ENCODE measurements around the gene HOXD1.

HOXD1 gene

DNA sequence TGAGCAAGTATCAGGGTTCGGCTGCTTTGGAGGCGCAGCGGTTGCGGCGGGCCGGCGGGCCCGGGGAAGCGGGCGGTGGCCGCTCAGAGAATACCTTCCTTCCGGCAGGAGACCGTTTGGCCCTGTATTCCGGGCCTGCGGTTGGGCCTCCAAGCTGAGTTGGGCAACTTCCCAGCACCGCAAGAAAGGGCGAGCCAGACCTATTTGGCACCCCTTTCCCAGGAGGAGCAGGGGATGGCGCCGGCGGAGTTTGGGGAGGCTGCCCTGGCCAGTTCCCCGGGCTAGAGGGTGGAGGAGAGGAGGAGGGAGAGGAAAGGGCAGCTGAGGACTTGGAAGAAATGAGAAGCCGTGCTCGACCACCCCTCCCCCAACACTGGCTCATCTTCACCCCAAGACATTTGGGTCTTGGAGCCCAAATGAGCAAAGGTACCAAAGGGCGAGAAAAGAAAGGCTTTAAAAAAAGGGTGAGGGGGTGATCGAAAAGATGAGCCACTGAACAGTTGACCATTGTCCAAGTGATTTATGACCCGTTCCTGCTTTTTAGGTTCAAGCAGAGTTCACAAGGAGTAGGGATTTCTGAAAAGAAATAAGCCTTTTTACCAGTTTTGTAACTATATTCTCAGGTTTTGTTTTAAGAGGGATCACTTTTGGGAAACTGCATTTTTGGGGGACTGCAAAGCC, 23.0 kb upstream of the HOXD1 start:
- DNase-seq (ENCODE audit: low read depth in 2 of 2), result no peak

DNA sequence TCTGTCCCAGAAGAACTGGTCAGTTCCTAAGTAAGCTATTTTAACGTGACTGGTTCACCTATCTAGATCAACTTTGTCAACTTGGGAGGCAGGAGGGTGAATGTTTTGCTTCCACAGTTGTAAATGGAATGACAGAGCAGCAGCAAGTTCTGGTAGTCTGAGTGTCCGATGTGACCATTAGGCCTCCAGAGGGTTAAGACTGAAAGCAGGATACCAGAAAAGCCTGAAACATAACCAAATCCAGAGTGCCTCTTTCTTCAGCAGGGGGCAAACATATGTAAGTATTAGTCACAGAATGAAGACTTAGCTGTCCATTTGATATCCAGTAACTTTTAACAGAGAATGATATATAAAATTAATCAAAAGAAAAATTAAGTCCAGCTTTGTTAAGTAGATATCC, 22.2 kb upstream of the HOXD1 start:
- DNase-seq (ENCODE audit: low read depth in 2 of 2), result no peak

DNA sequence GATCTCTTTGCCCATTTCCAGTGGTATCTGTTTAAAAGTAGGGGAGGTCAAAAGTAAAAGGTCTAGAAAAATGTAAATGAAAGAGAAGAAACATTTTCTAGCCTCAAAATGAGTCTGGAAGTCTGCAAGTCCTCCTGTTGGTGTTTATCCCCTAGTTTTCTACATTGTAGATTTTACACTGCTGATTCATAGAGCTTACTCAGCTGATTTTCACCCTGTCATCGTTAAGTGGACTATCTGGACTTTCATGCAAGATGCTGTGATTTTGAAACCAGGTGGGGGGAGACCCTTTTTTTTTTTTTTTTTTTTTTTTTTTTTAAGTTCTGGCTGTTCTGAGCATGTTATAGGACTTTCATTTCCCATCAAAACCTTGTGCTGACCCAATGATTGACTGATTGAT, 21.1 kb upstream of the HOXD1 start:
- DNase-seq (ENCODE audit: low read depth in 2 of 2), result no peak

DNA sequence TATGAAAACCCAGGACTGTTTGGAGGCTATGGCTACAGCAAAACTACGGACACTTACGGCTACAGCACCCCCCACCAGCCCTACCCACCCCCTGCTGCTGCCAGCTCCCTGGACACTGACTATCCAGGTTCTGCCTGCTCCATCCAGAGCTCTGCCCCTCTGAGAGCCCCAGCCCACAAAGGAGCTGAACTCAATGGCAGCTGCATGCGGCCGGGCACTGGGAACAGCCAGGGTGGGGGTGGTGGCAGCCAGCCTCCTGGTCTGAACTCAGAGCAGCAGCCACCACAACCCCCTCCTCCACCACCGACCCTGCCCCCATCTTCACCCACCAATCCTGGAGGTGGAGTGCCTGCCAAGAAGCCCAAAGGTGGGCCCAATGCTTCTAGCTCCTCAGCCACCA, 19.3 kb upstream of the HOXD1 start:
- DNase-seq (ENCODE audit: low read depth in 2 of 2), result no peak

DNA sequence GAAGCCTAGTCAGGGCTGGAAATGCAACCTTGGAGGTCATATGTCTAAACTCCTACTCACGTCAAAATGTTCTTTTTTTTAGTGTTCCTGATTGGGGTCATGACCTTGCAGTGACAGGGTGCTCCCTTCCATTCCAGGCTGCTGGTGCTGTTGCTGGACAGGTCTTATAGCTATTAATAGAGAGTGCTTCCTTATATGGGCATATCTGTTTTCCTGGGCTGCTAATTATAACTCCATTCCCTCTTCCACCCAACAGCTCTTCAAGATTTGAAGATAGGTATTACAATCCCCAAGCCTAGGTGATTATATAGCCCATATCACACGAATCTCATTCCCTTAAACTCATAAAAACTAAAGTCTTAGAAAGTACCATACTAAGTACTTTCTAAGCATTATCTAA, 18.8 kb upstream of the HOXD1 start:
- DNase-seq (ENCODE audit: low read depth in 2 of 2), result no peak

DNA sequence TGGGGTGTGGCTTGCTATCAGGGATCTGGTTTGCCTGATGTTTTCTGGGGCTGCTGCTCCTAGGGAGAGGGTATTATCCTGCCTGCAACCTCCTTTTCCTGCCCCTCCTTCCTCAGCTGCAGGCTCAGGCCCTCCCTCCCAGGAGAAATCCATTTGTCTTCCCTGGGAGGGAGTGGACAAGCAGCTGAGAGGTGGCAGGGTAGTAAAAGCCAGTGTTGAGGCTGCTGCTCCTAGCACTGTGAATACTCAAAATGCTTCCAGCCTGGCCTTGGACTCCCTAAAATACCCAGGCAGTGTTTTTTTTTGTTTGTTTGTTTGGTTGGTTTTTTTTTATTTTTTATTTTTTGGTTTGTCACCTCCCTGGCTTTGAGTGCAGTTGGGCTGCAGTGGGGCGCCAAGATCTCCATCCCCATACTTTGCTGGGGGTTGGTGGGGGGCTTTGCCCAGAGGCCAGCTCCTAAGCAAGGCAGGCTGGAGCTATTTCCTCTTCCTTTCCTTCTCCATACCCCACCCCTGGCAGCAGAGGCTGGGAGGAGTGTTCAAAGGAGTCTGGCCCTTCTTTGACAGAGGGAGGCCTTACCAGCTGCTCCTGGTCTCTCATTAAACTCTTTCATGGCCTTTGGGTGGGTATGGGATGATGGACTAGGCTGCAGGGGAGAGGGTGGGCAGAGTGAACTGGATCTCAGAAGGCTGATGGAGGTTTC, 17.7 kb upstream of the HOXD1 start:
- no peak for DNase-seq (ENCODE audit: low read depth in 2 of 2)

DNA sequence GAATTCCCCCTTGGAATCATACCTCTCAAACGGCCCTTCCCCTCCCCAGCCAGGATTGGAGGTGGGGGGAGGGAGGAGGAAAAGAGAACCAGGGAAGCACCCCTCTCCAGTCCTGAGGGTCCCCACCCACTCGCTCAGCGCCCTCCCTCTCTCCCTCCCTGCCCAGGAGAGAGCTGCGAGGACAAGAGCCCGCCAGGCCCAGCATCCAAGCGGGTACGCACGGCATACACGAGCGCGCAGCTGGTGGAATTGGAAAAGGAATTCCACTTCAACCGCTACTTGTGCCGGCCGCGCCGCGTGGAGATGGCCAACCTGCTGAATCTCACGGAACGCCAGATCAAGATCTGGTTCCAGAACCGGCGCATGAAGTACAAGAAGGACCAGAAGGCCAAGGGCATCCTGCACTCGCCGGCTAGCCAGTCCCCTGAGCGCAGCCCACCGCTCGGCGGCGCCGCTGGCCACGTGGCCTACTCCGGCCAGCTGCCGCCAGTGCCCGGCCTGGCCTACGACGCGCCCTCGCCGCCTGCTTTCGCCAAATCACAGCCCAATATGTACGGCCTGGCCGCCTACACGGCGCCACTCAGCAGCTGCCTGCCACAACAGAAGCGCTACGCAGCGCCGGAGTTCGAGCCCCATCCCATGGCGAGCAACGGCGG, 17.0 kb upstream of the HOXD1 start:
- DNase-seq (ENCODE audit: low read depth in 2 of 2), result no peak

DNA sequence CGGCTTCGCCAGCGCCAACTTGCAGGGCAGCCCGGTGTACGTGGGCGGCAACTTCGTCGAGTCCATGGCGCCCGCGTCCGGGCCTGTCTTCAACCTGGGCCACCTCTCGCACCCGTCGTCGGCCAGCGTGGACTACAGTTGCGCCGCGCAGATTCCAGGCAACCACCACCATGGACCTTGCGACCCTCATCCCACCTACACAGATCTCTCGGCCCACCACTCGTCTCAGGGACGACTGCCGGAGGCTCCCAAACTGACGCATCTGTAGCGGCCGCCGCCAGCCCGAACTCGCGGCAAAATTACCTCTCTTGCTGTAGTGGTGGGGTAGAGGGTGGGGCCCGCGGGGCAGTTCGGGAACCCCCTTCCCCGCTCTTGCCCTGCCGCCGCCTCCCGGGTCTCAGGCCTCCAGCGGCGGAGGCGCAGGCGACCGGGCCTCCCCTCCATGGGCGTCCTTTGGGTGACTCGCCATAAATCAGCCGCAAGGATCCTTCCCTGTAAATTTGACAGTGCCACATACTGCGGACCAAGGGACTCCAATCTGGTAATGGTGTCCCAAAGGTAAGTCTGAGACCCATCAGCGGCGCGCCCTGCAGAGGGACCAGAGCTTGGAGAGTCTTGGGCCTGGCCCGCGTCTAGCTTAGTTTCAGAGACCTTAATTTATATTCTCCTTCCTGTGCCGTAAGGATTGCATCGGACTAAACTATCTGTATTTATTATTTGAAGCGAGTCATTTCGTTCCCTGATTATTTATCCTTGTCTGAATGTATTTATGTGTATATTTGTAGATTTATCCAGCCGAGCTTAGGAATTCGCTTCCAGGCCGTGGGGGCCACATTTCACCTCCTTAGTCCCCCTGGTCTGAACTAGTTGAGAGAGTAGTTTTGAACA, 16.2 kb upstream of the HOXD1 start:
- no peak for DNase-seq (ENCODE audit: low read depth in 2 of 2)

DNA sequence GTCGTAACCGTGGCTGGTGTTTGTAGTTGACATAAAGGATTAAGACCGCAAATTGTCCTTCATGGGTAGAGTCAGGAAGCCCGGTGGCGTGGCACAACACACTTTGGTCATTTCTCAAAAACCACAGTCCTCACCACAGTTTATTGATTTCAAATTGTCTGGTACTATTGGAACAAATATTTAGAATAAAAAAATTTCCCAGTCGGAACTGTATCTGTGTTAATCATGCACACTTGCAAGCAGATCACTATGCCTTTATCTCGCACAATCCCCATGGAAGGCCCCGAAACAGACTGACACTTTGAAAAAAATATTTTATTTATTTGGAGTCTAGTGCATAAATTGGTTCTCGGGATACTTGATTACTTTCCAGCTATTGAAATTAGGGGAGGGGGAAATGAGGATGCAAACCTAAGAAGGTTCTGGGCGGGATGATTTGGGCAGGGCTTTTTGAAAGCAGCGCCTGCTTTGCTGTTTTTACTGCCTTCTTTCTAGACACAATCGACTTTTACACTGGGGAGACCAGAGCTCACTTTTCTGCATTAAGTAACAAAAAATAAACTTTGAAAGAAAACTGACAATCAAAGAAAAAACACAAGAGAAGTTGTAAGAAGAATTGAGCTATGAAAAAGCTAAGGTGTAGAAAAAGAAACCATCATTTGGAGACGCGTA, 15.4 kb upstream of the HOXD1 start:
- no peak for DNase-seq (ENCODE audit: low read depth in 2 of 2)

DNA sequence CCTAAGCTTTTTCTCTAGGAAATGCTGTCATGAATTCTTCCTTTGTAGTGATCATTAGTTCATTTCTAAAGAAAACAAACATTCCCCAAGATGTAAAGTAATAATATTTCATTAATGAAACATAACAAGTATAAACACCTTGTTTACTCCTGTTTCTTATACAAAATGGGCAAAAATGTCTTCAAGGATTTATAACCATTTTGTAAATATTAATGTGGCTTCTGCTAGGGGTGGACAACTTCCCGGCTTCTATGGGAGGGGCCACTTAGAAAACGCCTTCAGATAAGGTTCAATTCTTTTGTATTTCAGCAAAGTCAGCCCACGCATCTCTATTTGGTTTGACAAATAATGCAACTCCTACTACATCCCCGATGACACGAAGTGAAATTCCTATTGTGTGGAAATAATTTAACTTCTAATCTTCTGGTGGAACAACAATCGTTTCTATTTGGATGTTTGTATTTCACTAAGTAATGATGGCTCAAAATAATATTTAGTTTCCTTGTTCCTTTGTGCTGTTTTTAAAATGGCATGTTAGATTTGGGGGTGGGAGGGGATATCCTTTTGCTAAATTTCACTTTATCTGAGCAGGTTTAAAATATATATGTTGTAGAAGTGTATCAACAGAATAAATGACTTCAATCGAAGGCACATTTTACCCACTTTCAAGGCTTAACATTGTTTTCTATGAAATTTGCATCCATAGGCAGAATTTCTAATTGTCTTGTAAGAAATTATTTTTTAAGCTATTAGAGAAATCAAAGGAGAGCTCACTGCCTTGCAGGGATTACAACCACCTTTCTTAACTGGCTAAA, 14.7 kb upstream of the HOXD1 start:
- no peak for DNase-seq (ENCODE audit: low read depth in 2 of 2)

DNA sequence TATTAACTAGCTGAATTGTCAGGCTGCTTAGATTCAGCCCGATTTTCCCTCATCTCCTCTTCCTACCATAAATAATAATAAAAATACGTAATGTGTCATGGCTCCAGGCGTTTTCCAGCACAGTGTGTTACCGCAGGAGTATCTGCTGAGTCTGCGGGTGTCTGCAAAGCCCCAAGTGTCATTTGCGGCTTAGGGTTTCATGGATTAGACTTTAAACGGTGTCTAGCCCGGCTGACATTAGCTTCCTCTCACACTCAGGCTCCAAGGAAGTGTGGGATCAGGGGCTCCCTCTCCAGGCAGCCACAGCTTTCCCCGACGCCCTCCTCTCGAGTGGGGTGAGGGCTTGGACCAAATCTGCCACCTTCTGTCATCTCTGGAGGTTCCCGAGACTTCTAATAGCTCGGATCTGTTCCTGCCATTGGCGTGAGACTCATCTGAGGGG, 14.1 kb upstream of the HOXD1 start:
- no peak for DNase-seq (ENCODE audit: low read depth in 2 of 2)

DNA sequence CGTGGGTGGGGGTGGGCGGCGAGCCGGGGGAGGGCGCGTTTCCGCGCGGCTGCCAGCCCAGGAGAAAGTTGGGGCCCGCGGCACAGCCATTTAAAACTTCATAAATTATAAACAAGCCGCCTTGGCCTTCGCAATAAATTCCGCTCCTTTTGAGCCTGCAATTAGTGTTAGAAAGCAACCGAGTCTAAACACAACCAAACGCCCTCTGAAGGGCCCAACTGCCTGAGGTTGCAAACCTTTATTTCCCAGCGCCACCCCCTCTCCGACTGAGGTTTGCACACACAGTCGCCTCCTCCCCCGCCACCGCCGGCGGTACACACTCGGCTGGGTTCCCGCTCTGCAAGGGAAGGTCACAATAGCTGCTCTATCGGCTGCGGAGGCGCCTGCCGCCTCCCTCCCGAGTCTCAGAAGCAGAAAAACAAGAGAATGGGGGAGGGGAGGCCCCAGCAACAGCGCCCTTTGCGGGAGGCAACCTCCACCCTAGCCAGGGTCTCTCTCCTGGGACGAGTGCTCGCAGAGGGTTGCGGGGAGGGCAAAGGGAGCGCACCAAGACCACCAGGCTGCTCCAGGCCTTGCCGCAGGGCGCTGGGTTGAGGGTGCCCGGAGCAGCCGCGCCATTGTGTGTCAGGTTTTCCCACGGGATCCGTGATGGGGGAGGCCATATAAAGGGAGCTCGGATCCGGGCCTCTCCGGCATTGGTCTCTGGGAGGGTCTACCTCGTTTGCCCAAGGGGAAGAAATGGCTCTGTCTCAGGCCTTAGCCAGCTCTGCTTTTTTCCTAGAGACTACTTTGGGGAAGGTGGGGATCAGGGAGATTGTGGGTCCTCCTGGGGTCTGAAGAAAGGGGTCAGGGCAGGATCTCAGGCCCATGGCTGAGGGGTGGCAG, 13.4 kb upstream of the HOXD1 start:
- DNase-seq (ENCODE audit: low read depth in 2 of 2), result no peak

DNA sequence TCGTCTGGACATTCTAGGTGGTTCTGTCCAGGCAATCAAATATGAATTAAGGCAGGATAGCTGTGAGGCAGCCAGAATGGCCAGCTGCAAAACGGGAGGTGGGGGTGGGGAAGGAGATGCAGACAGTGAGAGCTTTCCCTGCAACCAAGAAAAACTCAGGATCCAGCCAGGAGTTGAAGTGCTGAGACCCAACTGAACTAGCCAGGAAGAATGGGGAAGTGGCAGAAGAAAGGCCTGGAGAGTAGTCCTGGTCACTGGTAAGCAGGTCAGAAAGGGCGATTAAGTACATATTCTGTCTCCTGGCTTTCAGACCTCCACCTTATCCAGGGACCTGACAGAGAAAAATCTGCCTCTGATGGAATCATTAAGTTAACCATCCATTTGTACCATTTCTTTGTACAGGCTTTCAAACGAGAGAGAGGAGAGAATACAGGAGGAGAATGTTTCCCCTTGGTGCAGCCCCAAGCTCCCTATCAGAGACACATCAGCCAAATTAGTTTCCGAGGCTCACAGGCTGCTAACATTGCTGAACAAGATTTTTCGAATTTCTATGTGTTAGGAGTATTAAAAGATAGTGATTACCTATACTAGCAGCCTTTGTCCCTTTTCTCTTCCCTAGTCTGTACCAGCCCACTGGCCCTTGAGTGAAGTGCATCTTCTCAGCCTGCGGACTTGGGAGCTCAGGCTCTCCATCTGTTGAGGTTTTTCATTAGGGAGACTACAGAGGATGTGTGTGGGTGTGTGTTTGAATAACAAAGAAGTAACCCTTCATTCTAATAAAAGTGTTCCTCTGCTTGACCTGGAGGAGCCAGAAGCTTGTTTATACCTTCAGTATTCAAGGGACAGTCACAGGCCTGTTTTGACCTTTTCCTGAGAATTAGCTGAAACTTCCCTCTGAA, 12.5 kb upstream of the HOXD1 start:
- DNase-seq (ENCODE audit: low read depth in 2 of 2), result no peak

DNA sequence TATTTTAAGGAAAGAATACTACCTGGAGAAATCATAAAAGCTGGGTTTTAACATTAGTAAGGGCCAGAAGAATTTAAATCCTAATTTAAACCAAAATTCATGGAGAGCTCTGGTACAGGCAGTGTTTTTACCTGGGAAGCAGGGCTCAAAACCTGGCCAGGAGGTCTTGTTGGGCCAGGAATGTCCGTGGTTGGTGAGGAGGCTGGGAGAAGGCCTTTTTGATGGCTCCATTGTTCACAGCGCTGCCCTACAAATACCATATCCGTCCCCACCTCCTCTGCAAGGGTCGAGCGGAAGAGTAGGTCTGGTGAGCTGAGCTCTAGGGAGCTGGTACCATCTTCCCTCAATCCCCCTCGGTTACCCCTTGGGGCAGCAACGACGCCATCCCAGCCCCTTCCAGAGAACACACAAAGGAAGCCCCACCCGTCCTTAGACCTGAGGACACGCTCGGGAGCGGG, 10.9 kb upstream of the HOXD1 start:
- no peak for DNase-seq (ENCODE audit: low read depth in 2 of 2)

DNA sequence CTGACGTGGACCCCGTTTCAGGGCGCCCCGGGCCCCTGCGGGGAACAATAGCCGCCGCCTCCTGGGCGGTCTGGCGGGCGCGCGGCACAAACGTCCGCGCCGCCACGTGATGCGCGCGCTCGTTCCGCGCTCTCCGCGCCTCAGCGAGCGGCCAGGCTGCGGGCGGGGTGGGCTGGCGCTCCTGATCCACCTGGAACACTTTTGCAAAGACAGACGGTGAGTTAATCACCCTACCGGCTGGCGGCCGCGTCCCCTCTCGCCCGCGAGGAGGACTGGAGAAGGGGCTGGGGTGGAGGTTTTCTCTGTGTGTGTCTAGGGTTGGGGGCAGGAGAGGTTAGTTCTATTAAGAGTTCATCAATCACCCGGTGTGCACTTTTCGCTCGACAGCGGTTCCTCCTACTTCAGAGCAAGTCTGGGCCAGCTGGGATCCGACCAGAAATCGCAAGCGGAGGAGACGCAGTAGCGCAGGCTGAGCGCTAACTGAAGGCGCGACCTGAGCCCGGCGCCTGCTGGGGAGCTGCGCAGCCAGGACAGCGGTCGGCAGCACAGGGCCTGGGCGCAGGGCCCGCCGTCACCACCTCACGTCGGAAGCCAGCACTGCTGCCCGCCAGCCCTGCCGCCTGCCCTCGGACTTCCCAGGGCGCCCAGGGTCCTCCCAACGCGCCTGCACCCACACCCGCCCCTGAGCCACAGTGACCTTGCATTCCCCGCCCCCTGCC, 10.3 kb upstream of the HOXD1 start:
- DNase-seq (ENCODE audit: low read depth in 2 of 2), result no peak

DNA sequence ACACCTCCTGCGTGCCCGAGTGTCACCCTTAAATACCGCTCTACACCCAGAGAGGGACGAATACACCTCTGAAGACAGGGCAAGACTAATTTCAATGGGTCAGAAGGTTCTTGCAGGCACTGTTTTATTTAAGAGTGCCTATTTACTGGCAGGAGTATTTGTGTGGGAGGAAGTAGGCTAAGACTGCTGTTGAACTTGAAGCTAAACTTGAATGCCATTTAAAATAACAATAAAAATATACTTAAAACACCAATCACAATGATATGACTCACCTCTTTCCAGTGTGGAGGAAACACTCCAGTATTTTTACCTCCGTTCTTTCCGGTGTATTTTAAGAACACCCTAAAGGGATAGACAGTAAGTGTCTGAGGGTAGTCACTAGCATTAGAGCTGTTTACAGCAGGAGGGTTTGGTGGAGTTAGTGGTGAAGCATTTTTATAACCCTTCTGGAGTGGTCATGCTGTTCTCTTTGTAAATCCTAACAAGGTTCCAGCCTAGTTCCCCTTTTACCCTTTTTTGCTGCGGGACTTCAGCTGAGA, 9.6 kb upstream of the HOXD1 start:
- no peak for DNase-seq (ENCODE audit: low read depth in 2 of 2)

DNA sequence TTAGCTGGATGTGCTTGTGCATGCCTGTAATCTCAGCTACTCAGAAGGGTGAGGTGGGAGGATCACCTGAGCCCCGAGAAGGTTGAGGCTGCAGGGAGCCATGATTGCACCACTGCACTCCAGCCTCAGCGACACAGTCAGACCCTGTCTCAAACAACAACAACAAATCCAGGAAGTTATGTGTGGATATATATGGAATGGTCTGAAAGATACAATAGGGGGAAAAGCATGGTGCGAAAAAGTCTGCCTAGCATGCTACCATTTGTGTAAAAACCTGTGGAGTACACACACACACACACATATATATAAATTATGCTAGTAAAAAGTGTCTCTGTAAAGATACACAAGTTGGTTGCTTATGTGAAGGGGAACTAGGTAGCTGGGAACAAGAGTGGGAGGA, 6.9 kb upstream of the HOXD1 start:
- no peak for DNase-seq (ENCODE audit: low read depth in 2 of 2)

DNA sequence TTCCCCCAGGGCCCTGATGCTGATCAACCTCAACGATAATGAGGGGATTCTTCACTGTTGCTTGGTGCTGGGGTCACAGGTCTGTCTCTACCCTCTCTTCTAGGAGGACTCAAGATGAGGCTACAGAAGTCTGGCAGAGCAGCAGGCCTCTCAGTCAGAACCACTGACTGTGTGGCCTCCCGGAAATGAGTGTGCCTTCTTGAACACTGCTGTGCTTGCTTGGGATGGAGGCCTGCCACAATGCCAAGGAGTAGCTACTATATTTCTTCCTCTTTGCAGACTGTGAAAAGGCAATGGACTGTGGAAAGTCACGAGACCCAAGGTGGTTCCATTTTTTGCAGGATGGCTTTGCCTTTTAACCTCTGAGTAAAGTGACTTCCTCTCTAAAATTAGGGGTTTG, 5.8 kb upstream of the HOXD1 start:
- DNase-seq (ENCODE audit: low read depth in 2 of 2), result no peak

Measured in stimulated activated CD4-positive, alpha-beta T cell treated with anti-CD3 and anti-CD28 coated beads, Interleukin-4, amount 100 ng/mL, for 48 hours (primary cell).